Skeletal muscle tissue (tissue), 4 donors: ENCODE data around the gene CRTAP. TPM values are rescaled to one million over a fixed set of nuclear protein-coding genes. Genes with fewer than 3 reads are reported as not detected.
"Not testable (repeated sequence)": the region's sequence is repeated elsewhere in the genome, so short reads cannot be mapped to it uniquely, and the experiment has no call there.

ENCODE experiments used
- H3K27ac ChIP-seq: one replicate; pipeline ENCODE4 v1.7.0; 2013; ENCODE audit warnings: mild to moderate bottlenecking, low read depth, low read length, inconsistent platforms
- H3K27me3 ChIP-seq, 3 donors: one replicate each; pipeline ENCODE4 v1.7.0; 2013; ENCODE audit warnings: low read length in 3 of 3; ENCODE audit not compliant: control insufficient read depth in 3 of 3, insufficient read depth in 3 of 3
- H3K36me3 ChIP-seq, 3 donors: one replicate each; pipeline ENCODE4 v1.7.0; 2013; ENCODE audit warnings: low read length in 3 of 3; ENCODE audit not compliant: control insufficient read depth in 3 of 3, insufficient read depth in 3 of 3
- H3K4me1 ChIP-seq, 3 donors: one replicate each; pipeline ENCODE4 v1.7.0; 2013; ENCODE audit warnings: low read length in 3 of 3, mild to moderate bottlenecking in 3 of 3; ENCODE audit not compliant: control insufficient read depth in 3 of 3, insufficient read depth in 3 of 3
- H3K4me3 ChIP-seq, 3 donors: one replicate each; pipeline ENCODE4 v1.7.0; 2013; ENCODE audit warnings: low read length in 3 of 3
- H3K9ac ChIP-seq, 3 donors: one replicate each; pipeline ENCODE4 v1.7.0; 2013; ENCODE audit warnings: low read length in 3 of 3, mild to moderate bottlenecking in 3 of 3, moderate library complexity in 2 of 3, low read depth in 1 of 3
- H3K9me3 ChIP-seq, 3 donors: one replicate each; pipeline ENCODE4 v1.7.0; 2013; ENCODE audit warnings: low read length in 3 of 3; ENCODE audit not compliant: control insufficient read depth in 3 of 3
- total RNA-seq: library from RNA; depleted of rRNA; stranded (reverse); fragments of >200 nt; gene quantifications from one replicate; pipeline ENCODE4 v1.2.3, GENCODE V29; 2014
- donor health status: Osteomylitis.

Gene CRTAP
- total RNA-seq, 1 donor from 2014 or later, result 32.9 TPM

GRCh38 chr3:33077976-33078375, 35.8 kb upstream of the CRTAP start:
- Histone ChIP-seq H3K9me3 (no peaks in the 10 kb centered on the region), H3K4me1 (peaks cover 0 to 2% (median 0%) of the 10 kb centered on the region in 3 donors), H3K36me3 (peaks cover 0 to 5% (median 2%) of the 10 kb centered on the region in 3 donors), H3K27me3 (no peaks in the 10 kb centered on the region), H3K27ac (no peak overlapping the region), H3K9ac (no peak overlapping the region), H3K4me3 (no peak overlapping the region)

- H3K9ac ChIP-seq, H3K4me3 ChIP-seq, H3K4me1 ChIP-seq, H3K36me3 ChIP-seq, H3K27me3 ChIP-seq, H3K27ac ChIP-seq, H3K9me3 ChIP-seq: not testable (repeated sequence)
Observed at GRCh38 chr3:33079813-33080212, 34.0 kb upstream of the CRTAP start.

DNA sequence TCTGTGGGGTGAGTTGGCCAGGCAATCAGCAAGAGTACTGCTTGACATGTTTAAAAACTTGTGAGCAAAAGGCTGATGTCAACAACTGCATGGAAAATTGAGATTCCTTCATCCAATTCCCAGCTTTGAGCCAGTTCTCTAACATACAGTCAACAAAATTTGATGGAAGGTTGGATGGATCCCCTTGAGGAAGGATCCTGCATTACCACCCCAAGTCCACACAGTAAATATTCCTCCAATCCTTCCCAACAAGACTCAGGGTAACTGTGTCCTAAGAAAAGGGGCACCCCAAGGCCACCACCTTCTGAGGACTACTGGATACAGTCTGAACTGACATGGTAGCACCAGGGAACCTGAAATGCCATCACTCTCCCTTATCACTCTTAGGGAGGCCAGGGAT, 32.0 kb upstream of the CRTAP start:
- peaks cover 0 to 4% (median 3%) of the 10 kb centered on the region in 3 donors for H3K4me1 ChIP-seq
- H3K27ac ChIP-seq, result no peak overlapping the region
- no peaks in the 10 kb centered on the region for H3K36me3 ChIP-seq
- no peak overlapping the region for H3K9ac ChIP-seq
- no peaks in the 10 kb centered on the region for H3K27me3 ChIP-seq
- H3K4me3 ChIP-seq, result no peak overlapping the region
- no peaks in the 10 kb centered on the region for H3K9me3 ChIP-seq

DNA sequence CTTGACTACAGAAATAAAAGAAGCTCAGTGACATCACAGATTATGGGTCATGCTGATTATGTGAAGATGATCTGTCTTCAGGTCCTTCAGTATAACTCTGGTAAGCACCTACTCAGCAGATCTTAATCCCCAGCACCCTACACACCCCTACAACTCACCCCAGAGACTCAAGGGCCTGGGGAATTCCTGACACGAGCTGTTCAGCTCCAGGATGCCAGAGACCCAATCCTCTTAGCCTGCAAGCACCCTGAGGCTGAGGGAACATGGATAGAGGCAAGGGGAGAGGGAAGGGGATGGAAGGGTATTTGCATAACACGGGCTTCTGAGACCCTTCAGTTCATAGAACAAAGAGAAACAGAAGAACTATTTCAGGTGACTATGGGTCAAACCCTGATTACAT, 29.9 kb upstream of the CRTAP start:
- H3K36me3 ChIP-seq, result no peaks in the 10 kb centered on the region
- no peaks in the 10 kb centered on the region for H3K9me3 ChIP-seq
- H3K4me3 ChIP-seq, result no peak overlapping the region
- H3K27me3 ChIP-seq, result no peaks in the 10 kb centered on the region
- no peak overlapping the region for H3K9ac ChIP-seq
- peaks cover 0 to 4% (median 3%) of the 10 kb centered on the region in 3 donors for H3K4me1 ChIP-seq
- H3K27ac ChIP-seq, result no peak overlapping the region

DNA sequence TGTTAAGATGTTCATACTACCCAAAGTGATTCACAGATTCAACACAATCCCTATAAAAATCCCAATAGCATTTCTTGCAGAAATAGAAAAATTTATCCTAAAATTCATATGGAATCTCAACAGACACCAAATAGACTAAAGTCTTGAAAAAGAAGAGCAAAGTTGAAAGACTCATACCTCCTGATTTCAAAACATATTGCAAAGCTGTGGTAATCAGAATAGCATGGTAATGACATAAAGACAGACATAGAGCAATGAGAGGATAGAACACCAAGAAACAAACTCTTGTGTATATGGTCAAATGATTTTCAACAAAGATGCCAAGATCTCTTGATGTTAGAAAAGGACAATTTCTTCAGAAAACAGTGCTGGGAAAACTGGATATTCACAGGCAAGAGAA, 25.1 kb upstream of the CRTAP start:
- peaks cover 18 to 26% (median 26%) of the 10 kb centered on the region in 3 donors for H3K4me1 ChIP-seq
- H3K9ac ChIP-seq, result no peak overlapping the region
- H3K27ac ChIP-seq, result no peak overlapping the region
- H3K4me3 ChIP-seq, result no peak overlapping the region
- peaks cover 3 to 8% (median 5%) of the 10 kb centered on the region in 3 donors for H3K36me3 ChIP-seq
- H3K27me3 ChIP-seq, result no peaks in the 10 kb centered on the region
- no peaks in the 10 kb centered on the region for H3K9me3 ChIP-seq

DNA sequence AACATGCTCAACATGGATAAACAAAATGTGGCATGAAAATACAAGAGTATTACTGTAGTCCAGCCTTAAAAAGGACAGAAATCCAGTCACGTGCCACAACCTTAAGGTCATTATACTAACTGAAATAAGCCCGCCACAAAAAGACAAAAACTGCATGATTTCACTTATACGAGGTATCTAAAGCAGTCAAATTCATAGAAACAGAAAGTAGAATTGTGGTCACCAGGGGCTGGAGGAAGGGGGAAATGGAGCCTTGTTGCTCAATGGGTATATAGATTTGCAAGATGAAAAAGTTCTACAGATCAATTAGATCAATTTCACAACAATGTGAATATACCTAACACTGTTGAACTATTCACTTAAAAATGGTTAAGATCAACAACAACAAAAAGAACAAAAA, 24.3 kb upstream of the CRTAP start:
- Histone ChIP-seq H3K9ac (no peak overlapping the region), H3K27ac (no peak overlapping the region), H3K4me1 (peaks cover 22 to 28% (median 24%) of the 10 kb centered on the region in 3 donors), H3K4me3 (no peak overlapping the region), H3K36me3 (peaks cover 3 to 13% (median 6%) of the 10 kb centered on the region in 3 donors), H3K9me3 (no peaks in the 10 kb centered on the region), H3K27me3 (no peaks in the 10 kb centered on the region)

GRCh38 chr3:33091746-33092145, 22.1 kb upstream of the CRTAP start:
- no peak overlapping the region for H3K27ac ChIP-seq

GRCh38 chr3:33092496-33093254, 21.1 kb upstream of the CRTAP start:
- Histone ChIP-seq H3K4me1 (peaks cover 30 to 38% (median 33%) of the 10 kb centered on the region in 3 donors), H3K4me3 (peak overlapping the region; percentile 6 to 29 (median 23)), H3K27me3 (no peaks in the 10 kb centered on the region), H3K9ac (peak overlapping the region in 2 of 3 donors; percentile 34 to 40), H3K36me3 (peaks cover 3 to 13% (median 6%) of the 10 kb centered on the region in 3 donors), H3K9me3 (no peaks in the 10 kb centered on the region), H3K27ac (peak overlapping the region; percentile 22)

More at GRCh38 chr3:33091746-33092145, 22.1 kb upstream of the CRTAP start:
- Histone ChIP-seq H3K4me1 (peaks cover 30 to 38% (median 33%) of the 10 kb centered on the region in 3 donors), H3K36me3 (peaks cover 3 to 13% (median 6%) of the 10 kb centered on the region in 3 donors), H3K9ac (no peak overlapping the region), H3K9me3 (no peaks in the 10 kb centered on the region), H3K27me3 (no peaks in the 10 kb centered on the region), H3K4me3 (no peak overlapping the region)

DNA sequence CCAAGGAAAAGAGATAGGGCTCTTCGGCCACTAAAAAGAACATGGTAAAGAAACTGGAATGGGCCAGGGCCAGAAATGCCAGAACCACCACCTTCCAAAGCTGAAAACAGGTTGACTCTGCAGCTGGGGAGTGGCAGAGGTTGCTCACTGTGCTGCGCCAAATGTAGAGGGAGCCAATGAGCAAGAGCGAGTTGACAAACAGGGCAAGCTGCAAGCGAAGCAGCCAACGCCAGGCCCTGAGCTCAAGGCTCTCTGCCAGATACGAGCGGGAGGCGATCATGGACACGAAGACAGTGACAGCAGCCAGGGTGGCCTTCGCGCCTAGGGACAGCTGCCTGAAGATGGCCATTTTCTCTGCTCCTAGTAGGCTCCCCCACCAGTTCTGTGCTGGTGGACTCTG, 20.0 kb upstream of the CRTAP start:
- Histone ChIP-seq H3K27ac (no peak overlapping the region), H3K4me3 (no peak overlapping the region), H3K4me1 (peaks cover 30 to 38% (median 33%) of the 10 kb centered on the region in 3 donors), H3K27me3 (no peaks in the 10 kb centered on the region), H3K36me3 (peaks cover 3 to 13% (median 6%) of the 10 kb centered on the region in 3 donors), H3K9ac (no peak overlapping the region), H3K9me3 (no peaks in the 10 kb centered on the region)

GRCh38 chr3:33095436-33095835, 18.4 kb upstream of the CRTAP start:
- Histone ChIP-seq H3K27ac (peak overlapping the region; percentile 89), H3K36me3 (peaks cover 3 to 13% (median 6%) of the 10 kb centered on the region in 3 donors), H3K27me3 (no peaks in the 10 kb centered on the region), H3K9me3 (no peaks in the 10 kb centered on the region), H3K9ac (peak overlapping the region in 2 of 3 donors; percentile 93 to 97), H3K4me3 (peak overlapping the region; percentile 88 to 92 (median 91)), H3K4me1 (peaks cover 30 to 38% (median 33%) of the 10 kb centered on the region in 3 donors)
